Fibroblast of pulmonary artery (primary cell): Measurements from ENCODE around the gene PIGS.
"Not testable (repeated sequence)": the region's sequence is repeated elsewhere in the genome, so short reads cannot be mapped to it uniquely, and the experiment has no call there.

Experiments
- DNase-seq: peaks from one replicate; pipeline ENCODE4 v3.0.0-alpha.2; 2010; ENCODE audit warnings: low read depth
- H3K4me3 ChIP-seq: replicated peaks from 2 replicates; pipeline ENCODE4 v1.5.1; 2011; ENCODE audit warnings: low read depth, mild to moderate bottlenecking, control low read depth, low read length, moderate library complexity
- CTCF ChIP-seq: IDR thresholded peaks from 2 replicates; pipeline ENCODE4 v1.5.1; 2011; ENCODE audit warnings: mild to moderate bottlenecking, control low read depth, low read length, inconsistent platforms; ENCODE audit errors: missing control alignments

PIGS gene

DNA sequence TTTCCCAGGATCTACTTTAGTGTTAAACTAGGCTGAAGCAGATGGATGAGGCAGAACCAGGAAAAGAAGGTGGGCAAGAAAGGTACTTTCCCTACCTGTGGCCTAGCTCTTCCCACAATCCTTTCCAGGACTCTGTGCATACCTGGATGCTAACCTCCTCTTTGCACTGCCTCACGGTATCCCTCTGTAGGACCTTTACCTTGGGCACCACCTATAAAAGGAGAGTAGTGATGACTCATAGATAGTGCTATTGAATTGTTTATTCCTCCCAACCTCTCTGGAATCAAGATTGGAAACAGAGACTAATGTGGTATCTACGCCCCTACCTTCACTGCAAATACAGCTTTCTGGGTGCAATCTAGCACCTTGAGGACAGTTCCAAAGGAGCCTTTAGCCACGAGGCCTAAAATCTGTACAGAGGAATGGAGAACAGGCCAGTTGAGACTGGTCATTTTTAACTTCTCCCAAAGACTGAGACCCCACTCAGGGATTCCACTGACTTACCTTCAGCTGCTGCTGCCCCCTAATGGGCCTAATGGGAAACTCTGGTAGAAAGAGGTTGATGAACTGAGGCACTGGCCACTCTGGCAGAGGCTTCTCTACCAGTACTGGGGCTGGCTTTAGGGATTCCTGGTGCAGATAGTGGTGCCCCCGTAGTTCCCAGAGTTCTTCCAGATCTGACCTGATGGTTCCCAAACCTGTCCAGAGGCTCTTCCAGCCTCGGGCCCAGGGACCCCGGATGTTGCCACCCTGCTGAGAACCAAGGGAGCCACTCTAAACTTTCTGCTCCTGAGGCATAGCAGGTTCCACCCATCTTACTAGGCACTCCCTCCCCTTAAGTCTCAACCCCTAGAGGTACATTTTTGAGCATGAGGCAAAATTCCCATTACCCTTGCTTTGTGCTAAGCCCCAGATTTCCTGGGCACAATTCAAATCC is 41.9 kb upstream of the PIGS start:
- peak; percentile 54 for DNase-seq
- TF ChIP-seq CTCF: peak; percentile 82
- no peak overlapping the region for H3K4me3 ChIP-seq

DNA sequence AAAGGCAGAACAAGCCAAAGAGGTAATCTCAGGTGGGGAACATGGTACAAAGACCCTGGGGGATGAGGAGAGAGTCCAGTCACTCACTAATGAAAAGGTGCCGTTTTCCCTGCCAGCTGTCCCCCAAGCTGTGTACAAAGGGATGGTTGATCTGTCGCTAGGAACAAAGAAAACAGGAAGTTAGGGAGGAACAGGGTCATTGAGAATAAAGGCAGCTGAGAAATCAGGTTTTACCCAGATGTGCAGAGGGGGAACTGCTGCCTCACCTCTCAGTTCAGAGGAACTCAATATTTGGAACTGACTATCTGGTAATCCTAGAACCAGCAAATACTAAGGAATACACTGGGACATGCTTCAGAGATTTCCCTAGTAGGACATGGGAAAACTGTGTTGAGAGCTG is 41.2 kb upstream of the PIGS start:
- DNase-seq: no peak
- TF ChIP-seq CTCF: no peak
- no peak overlapping the region for H3K4me3 ChIP-seq

- H3K4me3 ChIP-seq: no peak overlapping the region
- no peak for TF ChIP-seq CTCF
Observed at GRCh38 chr17:28610376-28610775, 39.1 kb upstream of the PIGS start.

DNA sequence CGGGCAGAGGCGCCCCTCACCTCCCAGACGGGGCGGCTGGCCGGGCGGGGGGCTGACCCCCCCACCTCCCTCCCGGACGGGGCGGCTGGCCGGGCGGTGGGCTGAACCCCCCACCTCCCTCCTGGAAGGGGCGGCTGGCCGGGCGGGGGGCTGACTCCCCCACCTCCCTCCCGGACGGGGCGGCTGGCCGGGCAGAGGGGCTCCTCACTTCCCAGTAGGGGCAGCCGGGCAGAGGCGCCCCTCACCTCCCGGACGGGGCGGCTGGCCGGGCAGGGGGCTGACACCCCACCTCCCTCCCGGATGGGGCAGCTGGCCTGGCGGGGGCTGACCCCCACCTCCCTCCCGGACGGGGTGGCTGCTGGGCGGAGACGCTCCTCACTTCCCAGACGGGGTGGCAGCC is 32.7 kb upstream of the PIGS start:
- DNase-seq: not testable (repeated sequence)

More at GRCh38 chr17:28610376-28610775, 39.1 kb upstream of the PIGS start:
- DNase-seq: no peak

DNA sequence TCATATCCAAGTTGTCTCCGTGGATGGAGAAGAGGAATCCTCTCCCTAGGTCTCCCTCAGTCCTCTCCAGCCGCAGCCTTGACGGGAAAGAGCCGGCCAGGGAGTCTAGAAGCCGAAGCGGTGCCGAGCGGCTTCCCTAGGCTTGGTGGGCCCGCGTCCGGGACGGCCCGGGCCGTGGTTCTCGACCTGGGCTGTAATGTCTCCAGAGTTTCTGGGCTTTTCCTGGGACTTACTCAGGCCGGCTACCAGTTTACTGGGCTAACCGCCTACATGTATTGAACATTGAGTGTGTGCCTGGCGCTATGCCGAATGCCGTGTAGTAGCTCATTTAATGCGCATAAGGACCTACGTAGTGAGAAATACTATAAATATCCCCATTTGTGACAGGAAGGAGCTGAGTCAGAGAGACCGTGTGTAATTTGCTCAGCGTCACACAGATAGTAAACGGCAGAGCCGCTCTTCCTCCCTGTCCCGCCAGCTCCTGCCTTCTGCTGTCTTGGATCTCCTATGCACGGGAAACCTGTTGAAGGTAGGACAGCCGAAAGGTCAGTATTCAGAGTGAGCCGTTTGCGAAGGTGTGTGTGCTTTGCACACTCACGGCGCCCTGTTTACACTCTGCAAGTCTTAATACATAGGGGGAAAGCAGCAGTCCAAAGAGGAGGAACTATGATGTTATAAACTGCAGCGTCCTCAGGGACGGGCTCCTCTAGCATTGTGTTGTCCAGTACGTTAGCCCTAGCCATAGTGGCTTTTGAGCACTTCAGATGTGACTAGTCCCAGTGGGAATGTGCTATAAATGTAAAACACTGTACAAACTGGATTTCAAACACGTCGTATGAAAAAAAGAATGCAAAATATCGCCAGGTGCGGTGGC is 28.2 kb upstream of the PIGS start:
- H3K4me3 ChIP-seq: peak overlapping the region; percentile 72
- peak; percentile 90 for DNase-seq
- TF ChIP-seq CTCF: no peak

More for the DNA sequence above, 32.7 kb upstream of the PIGS start:
- not testable (repeated sequence) for H3K4me3 ChIP-seq

DNA sequence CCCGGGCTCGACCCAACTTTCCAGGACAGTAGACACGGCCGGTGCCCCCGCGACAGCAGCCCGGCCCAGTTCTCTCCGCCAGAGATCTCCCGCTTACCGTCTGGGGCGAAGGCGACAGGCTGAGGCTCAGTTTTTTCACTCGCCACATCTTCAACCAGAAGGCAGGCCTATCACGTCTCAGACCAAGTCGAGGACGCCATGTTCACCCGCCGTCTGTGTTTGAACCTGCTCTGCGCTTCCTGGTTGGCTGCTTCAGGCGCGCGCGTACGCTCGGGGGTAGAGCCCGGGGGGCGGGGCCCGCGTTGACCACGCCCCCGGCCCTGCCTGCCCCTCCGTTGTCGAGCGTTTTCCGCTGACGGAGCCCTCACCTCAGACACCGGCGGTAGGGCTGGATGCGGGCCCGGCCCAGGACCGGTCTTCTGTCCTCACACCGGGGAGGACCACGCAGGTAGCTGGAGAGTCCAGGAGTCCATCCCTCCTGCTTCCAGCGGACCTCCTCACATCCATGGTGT is 27.5 kb upstream of the PIGS start, which contains the start of gene SPAG5:
SPAG5 (minus strand) TSS at position 227 of the 512 bp plus-strand sequence; CDS start at position 148, 79 bp downstream.
- peak within 1 kb of the TSS; percentile 72 for H3K4me3 ChIP-seq
- no peak for TF ChIP-seq CTCF
- peak; percentile 90 for DNase-seq

DNA sequence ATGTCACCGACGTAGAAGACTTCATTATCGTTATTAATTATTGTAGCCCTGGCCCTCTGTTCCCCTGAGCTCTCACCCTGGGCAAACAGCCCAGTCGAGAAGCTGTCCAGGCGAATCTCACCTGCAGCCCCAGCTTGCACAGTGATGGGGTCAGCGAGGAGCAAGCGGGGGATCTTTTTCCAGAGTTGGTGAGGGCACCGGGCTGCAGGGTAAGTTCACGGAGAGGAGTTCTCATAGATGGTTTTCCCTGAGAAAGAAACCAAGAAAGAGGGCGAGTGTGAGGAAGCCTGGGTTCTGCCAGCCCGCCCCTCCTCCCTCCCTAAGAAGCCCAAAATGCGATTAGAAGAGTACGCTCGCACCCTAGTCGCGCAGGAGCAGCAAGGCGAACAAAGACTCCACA is 27.1 kb upstream of the PIGS start:
- TF ChIP-seq CTCF: no peak
- H3K4me3 ChIP-seq: peak overlapping the region; percentile 72
- DNase-seq: no peak
